Large intestine (tissue), 3 donors: Measurements from ENCODE around the gene CEP120. TPM values are rescaled to one million over a fixed set of nuclear protein-coding genes. Genes with fewer than 3 reads are reported as not detected.

Experiments used
- DNase-seq, 2 donors: peaks; one replicate each; pipeline versions ENCODE4 v3.0.0 to v3.0.0-alpha.2; 2013
- H3K27ac ChIP-seq: one replicate; pipeline ENCODE4 v1.5.1; 2013; ENCODE audit warnings: low read length
- H3K27me3 ChIP-seq: 2 replicates; pipeline ENCODE4 v1.6.1; 2013; ENCODE audit warnings: low read length; ENCODE audit not compliant: control insufficient read depth, insufficient read depth
- H3K36me3 ChIP-seq: 2 replicates; pipeline ENCODE4 v1.6.1; 2013; ENCODE audit warnings: low read length; ENCODE audit not compliant: control insufficient read depth, insufficient read depth
- H3K4me1 ChIP-seq: one replicate; pipeline ENCODE4 v1.6.1; 2013; ENCODE audit warnings: low read length; ENCODE audit not compliant: control insufficient read depth, insufficient read depth
- H3K4me3 ChIP-seq: one replicate; pipeline ENCODE4 v1.5.1; 2013; ENCODE audit warnings: low read length
- H3K9me3 ChIP-seq: one replicate; pipeline ENCODE4 v1.6.1; 2013; ENCODE audit warnings: mild to moderate bottlenecking, low read depth, low read length, moderate library complexity; ENCODE audit not compliant: control insufficient read depth
- WGBS: methylation state at CpG from one replicate; pipeline ENCODE4 v1.1.5; 2013; ENCODE audit warnings: low lambda C conversion rate; ENCODE audit not compliant: insufficient coverage; 5-methylcytosine and 5-hydroxymethylcytosine counted together
- polyA plus RNA-seq: library from polyadenylated mRNA; unstranded; fragments of 120-200 nt; gene quantifications from one replicate; pipeline ENCODE4 v1.2.1, GENCODE V29; 2013

The CEP120 gene
- polyA plus RNA-seq, 1 donor, result 12.2 TPM

- Histone ChIP-seq H3K36me3 (peaks cover 40% of the 10 kb centered on the region), H3K27ac (no peak overlapping the region), H3K9me3 (no peaks in the 10 kb centered on the region), H3K4me1 (no peaks in the 10 kb centered on the region), H3K27me3 (no peaks in the 10 kb centered on the region), H3K4me3 (no peak overlapping the region)
- no CpG with 5 or more reads among the region's 1 CpG for WGBS
- DNase-seq, result no peak
Measured at GRCh38 chr5:123398058-123398733, 25.0 kb downstream of the CEP120 start.

GRCh38 chr5:123397538-123397937 lies 25.7 kb downstream of the CEP120 start:
- H3K27ac ChIP-seq, result no peak overlapping the region

GRCh38 chr5:123391009-123391408 lies 32.2 kb downstream of the CEP120 start:
- Histone ChIP-seq H3K27ac (no peak overlapping the region), H3K36me3 (peaks cover 28% of the 10 kb centered on the region), H3K4me3 (no peak overlapping the region), H3K27me3 (no peaks in the 10 kb centered on the region), H3K9me3 (no peaks in the 10 kb centered on the region), H3K4me1 (no peaks in the 10 kb centered on the region)
- no peak for DNase-seq
- WGBS, result no CpG with 5 or more reads among the region's 1 CpG

More at GRCh38 chr5:123397538-123397937, 25.7 kb downstream of the CEP120 start:
- H3K36me3 ChIP-seq, result peaks cover 40% of the 10 kb centered on the region
- no peaks in the 10 kb centered on the region for H3K9me3 ChIP-seq
- no peak overlapping the region for H3K4me3 ChIP-seq
- WGBS, result no CpG with 5 or more reads among the region's 3 CpGs
- no peaks in the 10 kb centered on the region for H3K27me3 ChIP-seq
- no peak for DNase-seq
- no peaks in the 10 kb centered on the region for H3K4me1 ChIP-seq

GRCh38 chr5:123389794-123390193 lies 33.4 kb downstream of the CEP120 start:
- H3K27me3 ChIP-seq, result no peaks in the 10 kb centered on the region
- H3K4me1 ChIP-seq, result no peaks in the 10 kb centered on the region
- no peak for DNase-seq
- H3K4me3 ChIP-seq, result no peak overlapping the region
- peaks cover 36% of the 10 kb centered on the region for H3K36me3 ChIP-seq
- no peak overlapping the region for H3K27ac ChIP-seq
- H3K9me3 ChIP-seq, result no peaks in the 10 kb centered on the region

GRCh38 chr5:123387313-123387712 lies 35.9 kb downstream of the CEP120 start:
- Histone ChIP-seq H3K4me1 (no peaks in the 10 kb centered on the region), H3K27me3 (no peaks in the 10 kb centered on the region), H3K27ac (no peak overlapping the region), H3K36me3 (peaks cover 27% of the 10 kb centered on the region), H3K9me3 (no peaks in the 10 kb centered on the region), H3K4me3 (no peak overlapping the region)
- no CpG with 5 or more reads among the region's 3 CpGs for whole genome bisulfite sequencing
- no peak for DNase-seq

GRCh38 chr5:123382252-123382651 lies 41.0 kb downstream of the CEP120 start:
- Histone ChIP-seq H3K27me3 (no peaks in the 10 kb centered on the region), H3K27ac (no peak overlapping the region), H3K36me3 (peaks cover 31% of the 10 kb centered on the region), H3K9me3 (no peaks in the 10 kb centered on the region), H3K4me1 (no peaks in the 10 kb centered on the region), H3K4me3 (no peak overlapping the region)
- WGBS, result 43% methylated on average over 1 of the region's 1 CpG
- no peak for DNase-seq

GRCh38 chr5:123371575-123372179 lies 51.5 kb downstream of the CEP120 start:
- no peak overlapping the region for H3K27ac ChIP-seq
- DNase-seq, result no peak
- no CpG with 5 or more reads among the region's 4 CpGs for whole genome bisulfite sequencing
- peaks cover 14% of the 10 kb centered on the region for H3K36me3 ChIP-seq
- no peaks in the 10 kb centered on the region for H3K9me3 ChIP-seq
- H3K4me3 ChIP-seq, result no peak overlapping the region
- H3K27me3 ChIP-seq, result no peaks in the 10 kb centered on the region
- no peaks in the 10 kb centered on the region for H3K4me1 ChIP-seq

GRCh38 chr5:123369371-123369968 lies 53.7 kb downstream of the CEP120 start:
- Histone ChIP-seq H3K4me3 (no peak overlapping the region), H3K4me1 (no peaks in the 10 kb centered on the region), H3K27ac (no peak overlapping the region), H3K9me3 (no peaks in the 10 kb centered on the region), H3K36me3 (peaks cover 10% of the 10 kb centered on the region), H3K27me3 (no peaks in the 10 kb centered on the region)
- DNase-seq, result peak in 1 of 2 donors; percentile 19
- WGBS, result no CpG with 5 or more reads among the region's 1 CpG

- H3K4me1 ChIP-seq, result no peaks in the 10 kb centered on the region
- peaks cover 4% of the 10 kb centered on the region for H3K36me3 ChIP-seq
- H3K9me3 ChIP-seq, result no peaks in the 10 kb centered on the region
- DNase-seq, result no peak
- H3K27ac ChIP-seq, result no peak overlapping the region
- no peaks in the 10 kb centered on the region for H3K27me3 ChIP-seq
- no peak overlapping the region for H3K4me3 ChIP-seq
- 100% methylated on average over 1 of the region's 1 CpG for WGBS
Measured at GRCh38 chr5:123367739-123368138, 55.5 kb downstream of the CEP120 start.

- H3K4me1 ChIP-seq, result no peaks in the 10 kb centered on the region
- no peaks in the 10 kb centered on the region for H3K27me3 ChIP-seq
- no peak for DNase-seq
- no peaks in the 10 kb centered on the region for H3K9me3 ChIP-seq
- no peak overlapping the region for H3K4me3 ChIP-seq
- no peaks in the 10 kb centered on the region for H3K36me3 ChIP-seq
- WGBS, result 86% methylated on average over 1 of the region's 1 CpG
- H3K27ac ChIP-seq, result no peak overlapping the region
Measured at GRCh38 chr5:123365156-123365555, 58.0 kb downstream of the CEP120 start.
